Measurements from ENCODE around the gene EPHB2.

Gene EPHB2

GRCh38 chr1:22778408-22778807 is 67.8 kb downstream of the EPHB2 start:
- no peak overlapping the region for H3K9ac ChIP-seq (ENCODE audit: low read length)
- H4K20me1 ChIP-seq (ENCODE audit: insufficient read depth, low read length), result no peaks in the 10 kb centered on the region
- H3K4me3 ChIP-seq (ENCODE audit: low read length), result no peak overlapping the region
- H2AFZ ChIP-seq (ENCODE audit: low read length), result no peak overlapping the region
- no peaks in the 10 kb centered on the region for H3K9me3 ChIP-seq (replicated peaks; ENCODE audit: insufficient read depth, low read length)
- H3K4me2 ChIP-seq (ENCODE audit: low read depth, low read length), result no peak overlapping the region
- H3K27me3 ChIP-seq (replicated peaks; ENCODE audit: insufficient read depth, low read length), result peaks cover 90% of the 10 kb centered on the region
- TF ChIP-seq EZH2phosphoT487 (IDR thresholded peaks at IDR 0.05; ENCODE audit: low read length) (no peak), EZH2 (optimal IDR thresholded peaks at IDR 0.05; ENCODE audit: low read depth, low read length) (no peak)
- TF ChIP-seq, protein P1, sequence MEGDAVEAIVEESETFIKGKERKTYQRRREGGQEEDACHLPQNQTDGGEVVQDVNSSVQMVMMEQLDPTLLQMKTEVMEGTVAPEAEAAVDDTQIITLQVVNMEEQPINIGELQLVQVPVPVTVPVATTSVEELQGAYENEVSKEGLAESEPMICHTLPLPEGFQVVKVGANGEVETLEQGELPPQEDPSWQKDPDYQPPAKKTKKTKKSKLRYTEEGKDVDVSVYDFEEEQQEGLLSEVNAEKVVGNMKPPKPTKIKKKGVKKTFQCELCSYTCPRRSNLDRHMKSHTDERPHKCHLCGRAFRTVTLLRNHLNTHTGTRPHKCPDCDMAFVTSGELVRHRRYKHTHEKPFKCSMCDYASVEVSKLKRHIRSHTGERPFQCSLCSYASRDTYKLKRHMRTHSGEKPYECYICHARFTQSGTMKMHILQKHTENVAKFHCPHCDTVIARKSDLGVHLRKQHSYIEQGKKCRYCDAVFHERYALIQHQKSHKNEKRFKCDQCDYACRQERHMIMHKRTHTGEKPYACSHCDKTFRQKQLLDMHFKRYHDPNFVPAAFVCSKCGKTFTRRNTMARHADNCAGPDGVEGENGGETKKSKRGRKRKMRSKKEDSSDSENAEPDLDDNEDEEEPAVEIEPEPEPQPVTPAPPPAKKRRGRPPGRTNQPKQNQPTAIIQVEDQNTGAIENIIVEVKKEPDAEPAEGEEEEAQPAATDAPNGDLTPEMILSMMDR (IDR thresholded peaks at IDR 0.05; ENCODE audit: low read length), result no peak
- H3F3A ChIP-seq (ENCODE audit: insufficient read depth, low read length), result no peaks in the 10 kb centered on the region
- DNase-seq, result no peak
- no peaks in the 10 kb centered on the region for H3K9me2 ChIP-seq (replicated peaks; ENCODE audit: insufficient read depth, low read length)
- H3K4me1 ChIP-seq (ENCODE audit: low read length), result no peaks in the 10 kb centered on the region
- H3K27ac ChIP-seq (ENCODE audit: low read length), result no peak overlapping the region
- H3K36me3 ChIP-seq (replicated peaks; ENCODE audit: insufficient read depth, low read length), result no peaks in the 10 kb centered on the region
- no peaks in the 10 kb centered on the region for H3K79me2 ChIP-seq (ENCODE audit: low read length)

GRCh38 chr1:22778862-22779520 is 68.4 kb downstream of the EPHB2 start:
- no peak for TF ChIP-seq EZH2phosphoT487 (IDR thresholded peaks at IDR 0.05; ENCODE audit: low read length)
- no peak for TF ChIP-seq EZH2 (optimal IDR thresholded peaks at IDR 0.05; ENCODE audit: low read depth, low read length)
- TF ChIP-seq, protein P1 (IDR thresholded peaks at IDR 0.05; ENCODE audit: low read length), result no peak
- Histone ChIP-seq H3K4me1 (ENCODE audit: low read length) (no peaks in the 10 kb centered on the region), H3K9ac (ENCODE audit: low read length) (no peak overlapping the region), H2AFZ (ENCODE audit: low read length) (no peak overlapping the region), H4K20me1 (ENCODE audit: insufficient read depth, low read length) (no peaks in the 10 kb centered on the region), H3K79me2 (ENCODE audit: low read length) (no peaks in the 10 kb centered on the region), H3F3A (ENCODE audit: insufficient read depth, low read length) (no peaks in the 10 kb centered on the region), H3K4me3 (ENCODE audit: low read length) (no peak overlapping the region), H3K27ac (ENCODE audit: low read length) (no peak overlapping the region), H3K9me3 (replicated peaks; ENCODE audit: insufficient read depth, low read length) (no peaks in the 10 kb centered on the region), H3K9me2 (replicated peaks; ENCODE audit: insufficient read depth, low read length) (no peaks in the 10 kb centered on the region), H3K36me3 (replicated peaks; ENCODE audit: insufficient read depth, low read length) (no peaks in the 10 kb centered on the region), H3K27me3 (replicated peaks; ENCODE audit: insufficient read depth, low read length) (peaks cover 90% of the 10 kb centered on the region), H3K4me2 (ENCODE audit: low read depth, low read length) (no peak overlapping the region)
- no peak for DNase-seq

DNA sequence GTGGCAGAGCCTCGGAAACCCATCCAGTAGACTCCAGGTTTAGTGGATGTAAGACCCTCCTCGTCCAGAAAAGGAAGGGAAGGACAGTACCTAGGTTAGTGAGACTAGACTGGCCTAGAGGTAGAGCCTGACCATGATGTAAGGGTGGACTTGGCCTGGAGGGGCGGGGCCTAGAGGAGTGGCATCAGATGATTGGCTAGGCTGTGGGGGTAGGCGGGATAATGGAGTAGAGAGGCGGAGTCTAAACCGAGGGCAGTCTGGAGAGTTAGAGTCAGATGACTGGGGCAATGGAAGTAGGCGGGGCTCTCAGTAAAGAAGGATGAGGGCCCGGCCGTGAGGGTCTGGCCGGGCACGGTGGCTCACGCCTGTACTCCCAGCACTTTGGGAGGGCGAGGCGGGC is 70.1 kb downstream of the EPHB2 start:
- H3K9me2 ChIP-seq (replicated peaks; ENCODE audit: insufficient read depth, low read length), result no peaks in the 10 kb centered on the region
- H3K4me2 ChIP-seq (ENCODE audit: low read depth, low read length), result no peak overlapping the region
- H3K36me3 ChIP-seq (replicated peaks; ENCODE audit: insufficient read depth, low read length), result no peaks in the 10 kb centered on the region
- H3K79me2 ChIP-seq (ENCODE audit: low read length), result no peaks in the 10 kb centered on the region
- H3K27ac ChIP-seq (ENCODE audit: low read length), result no peak overlapping the region
- no peak overlapping the region for H3K9ac ChIP-seq (ENCODE audit: low read length)
- no peak for DNase-seq
- no peaks in the 10 kb centered on the region for H3F3A ChIP-seq (ENCODE audit: insufficient read depth, low read length)
- H4K20me1 ChIP-seq (ENCODE audit: insufficient read depth, low read length), result no peaks in the 10 kb centered on the region
- TF ChIP-seq EZH2 (optimal IDR thresholded peaks at IDR 0.05; ENCODE audit: low read depth, low read length) (no peak), EZH2phosphoT487 (IDR thresholded peaks at IDR 0.05; ENCODE audit: low read length) (no peak)
- TF ChIP-seq, protein P1 (IDR thresholded peaks at IDR 0.05; ENCODE audit: low read length), result no peak
- H3K4me3 ChIP-seq (ENCODE audit: low read length), result no peak overlapping the region
- H3K9me3 ChIP-seq (replicated peaks; ENCODE audit: insufficient read depth, low read length), result no peaks in the 10 kb centered on the region
- H3K4me1 ChIP-seq (ENCODE audit: low read length), result no peaks in the 10 kb centered on the region
- H2AFZ ChIP-seq (ENCODE audit: low read length), result no peak overlapping the region
- H3K27me3 ChIP-seq (replicated peaks; ENCODE audit: insufficient read depth, low read length), result peaks cover 90% of the 10 kb centered on the region

Measured in MM.1S (cell line).